ENCODE data around the gene TJP2.

Gene TJP2

DNA sequence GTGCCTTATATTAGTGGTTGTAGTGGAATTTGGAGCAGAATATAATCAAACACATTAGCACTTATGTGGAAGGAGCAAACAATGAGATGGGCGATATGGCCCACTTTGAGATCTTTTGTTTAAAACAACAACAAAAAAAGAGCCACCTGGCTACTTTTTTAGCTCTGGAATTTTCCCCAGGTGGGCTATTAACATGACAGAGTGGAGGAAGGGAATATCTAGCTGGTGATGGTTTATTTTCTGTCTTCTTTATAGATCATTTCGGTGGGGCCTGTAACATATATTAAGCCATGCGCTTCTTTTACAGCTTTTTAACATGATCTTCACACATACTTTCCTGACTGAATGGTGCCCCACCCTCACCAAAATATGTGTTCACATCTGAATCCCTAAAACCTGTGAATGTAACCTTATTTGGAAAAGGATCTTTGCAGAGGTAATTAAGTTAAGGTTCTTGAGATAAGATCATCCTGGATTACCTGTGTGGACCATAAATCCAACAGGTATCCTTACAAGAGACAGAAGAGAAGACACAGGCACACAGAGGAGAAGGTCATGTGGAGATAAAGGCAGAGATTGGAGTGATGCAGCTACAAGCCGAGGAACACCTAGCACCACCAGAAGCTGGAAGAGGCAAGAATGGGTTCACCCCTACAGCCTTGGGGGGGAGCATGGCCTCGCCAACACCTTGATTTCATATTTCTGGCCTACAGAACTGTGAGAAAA, 134.3 kb downstream of the TJP2 start:
- no peak for DNase-seq
- TF ChIP-seq GATA1 (IDR thresholded peaks at IDR 0.05; ENCODE audit: low read depth, low read length) (no peak), POLR2A (IDR thresholded peaks at IDR 0.05; ENCODE audit: low read length) (no peak)

GRCh38 chr9:69313175-69313574, 139.1 kb downstream of the TJP2 start:
- no peak for DNase-seq
- TF ChIP-seq POLR2A (IDR thresholded peaks at IDR 0.05; ENCODE audit: low read length) (no peak), GATA1 (IDR thresholded peaks at IDR 0.05; ENCODE audit: low read depth, low read length) (no peak)

- no peak for TF ChIP-seq GATA1 (IDR thresholded peaks at IDR 0.05; ENCODE audit: low read depth, low read length)
- TF ChIP-seq POLR2A (IDR thresholded peaks at IDR 0.05; ENCODE audit: low read length) = no peak
- no peak for DNase-seq
These were observed 140.5 kb downstream of the TJP2 start for GRCh38 chr9:69314547-69314946.

DNA sequence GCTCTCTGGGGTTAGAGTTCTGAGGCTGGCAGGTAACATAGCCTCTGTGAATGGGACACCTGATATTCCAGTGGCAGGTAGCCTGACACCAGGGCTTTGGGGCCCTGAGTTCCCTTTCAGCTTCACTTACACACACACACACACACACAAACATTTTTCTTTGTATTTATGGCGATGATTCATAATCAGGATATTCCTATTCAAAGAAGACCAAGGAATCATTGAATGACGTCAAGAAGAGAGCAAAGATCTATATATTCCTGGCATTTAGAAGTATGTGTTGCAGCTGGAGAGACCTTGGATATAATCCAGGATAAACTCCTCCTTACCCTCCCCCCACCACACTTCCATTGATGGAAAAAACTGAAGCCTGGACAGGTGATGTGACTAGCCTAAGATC, 143.0 kb downstream of the TJP2 start:
- TF ChIP-seq GATA1 (IDR thresholded peaks at IDR 0.05; ENCODE audit: low read depth, low read length) = no peak
- TF ChIP-seq POLR2A (IDR thresholded peaks at IDR 0.05; ENCODE audit: low read length) = no peak
- DNase-seq = no peak

- DNase-seq = no peak
- TF ChIP-seq POLR2A (IDR thresholded peaks at IDR 0.05; ENCODE audit: low read length) (no peak), GATA1 (IDR thresholded peaks at IDR 0.05; ENCODE audit: low read depth, low read length) (no peak)
These were observed 143.8 kb downstream of the TJP2 start for GRCh38 chr9:69317894-69318293.

- no peak for TF ChIP-seq GATA1 (IDR thresholded peaks at IDR 0.05; ENCODE audit: low read depth, low read length)
- TF ChIP-seq POLR2A (IDR thresholded peaks at IDR 0.05; ENCODE audit: low read length) = no peak
- no peak for DNase-seq
These were observed 145.4 kb downstream of the TJP2 start for GRCh38 chr9:69319324-69320025.

GRCh38 chr9:69322256-69322655, 148.2 kb downstream of the TJP2 start:
- no peak for DNase-seq
- TF ChIP-seq GATA1 (IDR thresholded peaks at IDR 0.05; ENCODE audit: low read depth, low read length) (no peak), POLR2A (IDR thresholded peaks at IDR 0.05; ENCODE audit: low read length) (no peak)

GRCh38 chr9:69323861-69324260, 149.8 kb downstream of the TJP2 start:
- TF ChIP-seq GATA1 (IDR thresholded peaks at IDR 0.05; ENCODE audit: low read depth, low read length) (no peak), POLR2A (IDR thresholded peaks at IDR 0.05; ENCODE audit: low read length) (no peak)
- no peak for DNase-seq
